ENCODE results near the gene CALHM3.

CALHM3 gene

DNA sequence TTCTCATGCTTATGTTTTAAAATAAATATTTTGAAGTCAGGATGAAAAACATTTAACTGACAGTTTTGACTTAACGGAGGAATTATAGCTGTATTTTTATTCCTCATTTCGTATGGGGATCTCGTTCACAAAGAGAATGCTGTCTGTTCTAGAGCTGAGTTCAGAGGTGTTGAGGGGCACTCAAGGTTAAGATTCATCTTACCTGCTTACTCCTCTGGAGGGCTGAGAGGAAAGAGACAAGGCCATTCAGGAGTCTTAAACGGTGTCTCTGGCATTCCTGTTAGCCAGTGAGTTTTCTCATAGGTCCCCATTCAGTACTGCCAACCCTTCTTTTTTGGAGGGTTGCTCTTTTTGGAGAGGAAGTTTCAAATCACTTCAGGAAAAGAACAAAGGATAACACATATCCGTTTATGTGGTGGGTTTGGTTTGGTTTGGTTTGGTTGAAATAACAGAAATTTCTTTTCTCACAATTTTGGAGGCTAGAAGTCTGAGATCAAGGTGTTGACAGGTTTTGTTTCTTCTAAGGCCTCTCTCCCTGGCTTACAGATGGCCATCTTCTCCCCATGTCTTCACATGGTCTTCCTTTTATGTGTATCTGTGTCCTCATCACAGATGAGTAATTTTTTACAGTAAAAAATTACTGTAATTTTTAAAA, 49.9 kb downstream of the CALHM3 start:
- H2BK5ac ChIP-seq (ENCODE audit: low read depth, low read length, poor library complexity), result no peak overlapping the region
- H2AFZ ChIP-seq (ENCODE audit: insufficient read depth, low read length, poor library complexity), result no peak overlapping the region
- no peak overlapping the region for H3K4me3 ChIP-seq (ENCODE audit: low read depth, low read length)
- DNase-seq, result no peak
- no peaks in the 10 kb centered on the region for H3K79me2 ChIP-seq (ENCODE audit: control insufficient read depth, insufficient read depth, low read length, poor library complexity)
- no peak overlapping the region for H2BK120ac ChIP-seq (ENCODE audit: insufficient read depth, low read length, poor library complexity)
- H3K27ac ChIP-seq (ENCODE audit: low read depth, low read length), result no peak overlapping the region
- H4K91ac ChIP-seq (ENCODE audit: low read depth, low read length), result no peak overlapping the region
- no peak overlapping the region for H3K4me2 ChIP-seq (ENCODE audit: low read length)
- H3K79me1 ChIP-seq (ENCODE audit: low read length), result no peaks in the 10 kb centered on the region
- no peaks in the 10 kb centered on the region for H3K27me3 ChIP-seq (ENCODE audit: insufficient read depth, low read length)
- H3K4ac ChIP-seq (ENCODE audit: low read depth, low read length), result no peak overlapping the region
- no peak overlapping the region for H4K8ac ChIP-seq (ENCODE audit: low read depth, low read length)
- no peak overlapping the region for H3K9ac ChIP-seq (ENCODE audit: low read length)
- H4K12ac ChIP-seq (ENCODE audit: low read depth, low read length), result no peak overlapping the region
- H2BK12ac ChIP-seq (ENCODE audit: low read length), result no peak overlapping the region
- no peak overlapping the region for H2AK5ac ChIP-seq (ENCODE audit: low read length)
- H3K14ac ChIP-seq (ENCODE audit: low read length), result no peak overlapping the region
- no peaks in the 10 kb centered on the region for H3K9me3 ChIP-seq (ENCODE audit: insufficient read depth, low read depth, low read length)
- WGBS (ENCODE audit: extremely low coverage, insufficient coverage, insufficient read length), result no CpG with 5 or more reads among the region's 5 CpGs
- H3K23ac ChIP-seq (ENCODE audit: low read length), result no peak overlapping the region
- H3K36me3 ChIP-seq (ENCODE audit: control insufficient read depth in 1 of 2, insufficient read depth in 2 of 2, low read length in 2 of 2), result peaks cover 23 to 54% of the 10 kb centered on the region in 2 experiments
- H3K4me1 ChIP-seq (ENCODE audit: control insufficient read depth in 1 of 2, insufficient read depth in 2 of 2, low read length in 2 of 2), result no peaks in the 10 kb centered on the region
- no peak overlapping the region for H3K18ac ChIP-seq (ENCODE audit: low read length)

DNA sequence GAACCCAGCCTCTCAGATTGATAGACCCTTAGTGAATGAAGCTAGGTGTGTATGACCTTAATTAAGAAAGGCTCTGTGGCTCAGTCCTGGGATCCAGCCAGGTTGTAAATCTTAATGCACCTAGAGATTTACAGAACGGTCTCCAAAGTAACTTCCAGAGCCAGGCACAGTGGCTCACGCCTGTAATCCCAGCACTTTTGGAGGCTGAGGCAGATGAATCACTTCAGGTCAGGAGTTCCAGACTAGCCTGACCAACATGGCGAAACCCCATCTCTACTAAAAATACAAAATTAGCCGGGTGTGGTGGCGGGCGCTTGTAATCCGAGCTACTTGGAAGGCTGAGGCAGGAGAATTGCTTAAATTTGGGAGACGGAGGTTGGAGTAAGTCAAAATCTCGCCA, 51.2 kb downstream of the CALHM3 start:
- 87% methylated on average over 1 of the region's 9 CpGs for WGBS (ENCODE audit: extremely low coverage, insufficient coverage, insufficient read length)
- Histone ChIP-seq H4K91ac (ENCODE audit: low read depth, low read length) (no peak overlapping the region), H3K14ac (ENCODE audit: low read length) (no peak overlapping the region), H3K4me1 (ENCODE audit: control insufficient read depth in 1 of 2, insufficient read depth in 2 of 2, low read length in 2 of 2) (no peaks in the 10 kb centered on the region), H3K23ac (ENCODE audit: low read length) (no peak overlapping the region), H3K9me3 (ENCODE audit: insufficient read depth, low read depth, low read length) (no peaks in the 10 kb centered on the region), H3K4ac (ENCODE audit: low read depth, low read length) (no peak overlapping the region), H2BK12ac (ENCODE audit: low read length) (no peak overlapping the region), H3K79me1 (ENCODE audit: low read length) (no peaks in the 10 kb centered on the region), H3K18ac (ENCODE audit: low read length) (no peak overlapping the region), H3K4me2 (ENCODE audit: low read length) (no peak overlapping the region), H4K8ac (ENCODE audit: low read depth, low read length) (no peak overlapping the region), H2BK5ac (ENCODE audit: low read depth, low read length, poor library complexity) (no peak overlapping the region), H3K27me3 (ENCODE audit: insufficient read depth, low read length) (no peaks in the 10 kb centered on the region), H4K12ac (ENCODE audit: low read depth, low read length) (no peak overlapping the region), H3K9ac (ENCODE audit: low read length) (no peak overlapping the region), H3K36me3 (ENCODE audit: control insufficient read depth in 1 of 2, insufficient read depth in 2 of 2, low read length in 2 of 2) (peaks cover 23 to 55% of the 10 kb centered on the region in 2 experiments), H3K27ac (ENCODE audit: low read depth, low read length) (no peak overlapping the region), H2AFZ (ENCODE audit: insufficient read depth, low read length, poor library complexity) (no peak overlapping the region), H2BK120ac (ENCODE audit: insufficient read depth, low read length, poor library complexity) (no peak overlapping the region), H3K79me2 (ENCODE audit: control insufficient read depth, insufficient read depth, low read length, poor library complexity) (no peaks in the 10 kb centered on the region), H2AK5ac (ENCODE audit: low read length) (no peak overlapping the region), H3K4me3 (ENCODE audit: low read depth, low read length) (no peak overlapping the region)
- no peak for DNase-seq

DNA sequence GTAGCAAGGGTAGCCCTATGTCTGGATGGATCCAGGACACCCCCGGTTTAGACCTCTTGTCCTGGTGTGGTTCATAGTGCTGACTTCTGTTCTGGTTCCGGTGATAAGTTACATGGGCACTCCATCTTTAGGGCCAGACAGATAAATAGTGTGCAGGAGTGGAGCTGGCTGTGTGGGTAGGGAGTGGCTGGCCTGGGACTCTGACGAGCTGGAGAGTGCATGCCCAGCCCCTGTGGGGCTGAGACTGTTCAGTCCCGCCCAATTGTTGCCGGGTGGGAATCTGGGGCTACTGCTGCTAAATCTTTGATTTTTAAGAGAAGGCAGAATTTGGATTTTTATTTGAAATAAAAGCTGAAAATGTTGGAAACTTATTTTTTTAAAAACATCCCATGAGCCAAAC, 55.3 kb downstream of the CALHM3 start:
- Histone ChIP-seq H2BK12ac (ENCODE audit: low read length) (no peak overlapping the region), H3K18ac (ENCODE audit: low read length) (no peak overlapping the region), H4K8ac (ENCODE audit: low read depth, low read length) (no peak overlapping the region), H3K36me3 (ENCODE audit: control insufficient read depth in 1 of 2, insufficient read depth in 2 of 2, low read length in 2 of 2) (peaks cover 45 to 70% of the 10 kb centered on the region in 2 experiments), H2BK5ac (ENCODE audit: low read depth, low read length, poor library complexity) (no peak overlapping the region), H3K79me1 (ENCODE audit: low read length) (no peaks in the 10 kb centered on the region), H4K12ac (ENCODE audit: low read depth, low read length) (no peak overlapping the region), H2AFZ (ENCODE audit: insufficient read depth, low read length, poor library complexity) (no peak overlapping the region), H3K23ac (ENCODE audit: low read length) (no peak overlapping the region), H3K9ac (ENCODE audit: low read length) (no peak overlapping the region), H3K4me1 (ENCODE audit: control insufficient read depth in 1 of 2, insufficient read depth in 2 of 2, low read length in 2 of 2) (no peaks in the 10 kb centered on the region), H3K14ac (ENCODE audit: low read length) (no peak overlapping the region), H3K79me2 (ENCODE audit: control insufficient read depth, insufficient read depth, low read length, poor library complexity) (no peaks in the 10 kb centered on the region), H2AK5ac (ENCODE audit: low read length) (no peak overlapping the region), H3K9me3 (ENCODE audit: insufficient read depth, low read depth, low read length) (no peaks in the 10 kb centered on the region), H3K4me3 (ENCODE audit: low read depth, low read length) (no peak overlapping the region), H3K4me2 (ENCODE audit: low read length) (no peak overlapping the region), H3K27me3 (ENCODE audit: insufficient read depth, low read length) (no peaks in the 10 kb centered on the region), H3K27ac (ENCODE audit: low read depth, low read length) (no peak overlapping the region), H2BK120ac (ENCODE audit: insufficient read depth, low read length, poor library complexity) (no peak overlapping the region), H3K4ac (ENCODE audit: low read depth, low read length) (no peak overlapping the region), H4K91ac (ENCODE audit: low read depth, low read length) (no peak overlapping the region)
- WGBS (ENCODE audit: extremely low coverage, insufficient coverage, insufficient read length), result no CpG with 5 or more reads among the region's 5 CpGs
- DNase-seq, result no peak
